GM12878 (cell line): Measurements from ENCODE around the gene ADM2. TPM values are rescaled to one million over a fixed set of nuclear protein-coding genes. Genes with fewer than 3 reads are reported as not detected.

Experiments used
- ATAC-seq: fragments of 200-7000 bp; cut with Tn5 transposase; 3 replicates; pipeline ENCODE4 v1.9.1; 2020; ENCODE audit warnings: mild to moderate bottlenecking, moderate library complexity
- BruUV-seq: library from RNA; stranded (reverse); fragments of 400-500 nt; replicated peaks from 2 replicates; lab custom pipeline; 2021; lab: Mats Ljungman, UMichigan
- CTCF ChIA-PET: fragments of 300-600 bp; sonication (Branson Sonifier 250); formaldehyde crosslinking; extraction: SDS; loops from one replicate; lab custom pipeline; 2021; ENCODE audit warnings: inconsistent platforms; lab: Yijun Ruan, JAX
- POLR2A ChIA-PET: fragments of 350-600 bp; formaldehyde crosslinking; extraction: SDS; loops from one replicate; lab custom pipeline; 2021; ENCODE audit warnings: inconsistent platforms; lab: Charles Lee
- RAD21 ChIA-PET: fragments of 300-600 bp; sonication (Branson Sonifier 250); formaldehyde crosslinking; loops from one replicate; lab custom pipeline; 2023; ENCODE audit warnings: antibody characterized with exemption; ENCODE audit not compliant: unreplicated experiment; lab: Charles Lee
- SMC1A ChIA-PET: fragments of 300-600 bp; sonication (Branson Sonifier 250); formaldehyde crosslinking; loops from one replicate; lab custom pipeline; 2023; ENCODE audit not compliant: unreplicated experiment, uncharacterized antibody; lab: Charles Lee
- DNase-seq: peaks from one replicate; pipeline ENCODE4 v3.0.0-alpha.2; 2011; ENCODE audit warnings: low read depth, low spot score
- FAIRE-seq: peaks from 3 replicates; lab custom pipeline; 2011; peaks lifted over from hg19 to GRCh38; lab: Jason Lieb, UNC
- H2AFZ ChIP-seq: 2 replicates; pipeline ENCODE4 v1.6.0; 2011; ENCODE audit warnings: low read depth, low read length, control low read depth; ENCODE audit not compliant: control insufficient read depth
- H3K27ac ChIP-seq: 2 replicates; pipeline ENCODE4 v1.5.1; 2011; ENCODE audit warnings: control low read depth; ENCODE audit not compliant: control insufficient read depth, insufficient read depth
- H3K27me3 ChIP-seq, 2 experiments: replicated peaks in 1 of 2; 2 replicates each; pipeline versions ENCODE4 v1.6.0 to v1.6.1; 2011; ENCODE audit warnings: low read length in 1 of 2; ENCODE audit not compliant: control insufficient read depth in 2 of 2, insufficient read depth in 2 of 2
- H3K36me3 ChIP-seq, 2 experiments: 2 replicates each; pipeline ENCODE4 v1.5.1; 2011; ENCODE audit warnings: low read length in 1 of 2; ENCODE audit not compliant: control insufficient read depth in 2 of 2, insufficient read depth in 2 of 2
- H3K4me1 ChIP-seq: 2 replicates; pipeline ENCODE4 v1.6.1; 2011; ENCODE audit warnings: mild to moderate bottlenecking, low read length, moderate library complexity, mixed read lengths; ENCODE audit not compliant: control insufficient read depth, insufficient read depth
- H3K4me2 ChIP-seq: 2 replicates; pipeline ENCODE4 v1.6.0; 2011; ENCODE audit warnings: control low read depth; ENCODE audit not compliant: control insufficient read depth, insufficient read depth
- H3K4me3 ChIP-seq: fragments of 200-600 bp; sonication (generic); 2 replicates; pipeline ENCODE4 v1.5.1; 2016
- H3K79me2 ChIP-seq: 2 replicates; pipeline ENCODE4 v1.6.0; 2011; ENCODE audit warnings: low read length; ENCODE audit not compliant: control insufficient read depth, insufficient read depth
- H3K9ac ChIP-seq: 2 replicates; pipeline ENCODE4 v1.8.0; 2011; ENCODE audit warnings: low read length, control low read depth, mixed read lengths; ENCODE audit not compliant: control insufficient read depth, insufficient read depth
- H3K9me3 ChIP-seq: replicated peaks from 3 replicates; pipeline ENCODE4 v1.5.1; 2011; ENCODE audit warnings: mild to moderate bottlenecking, low read length; ENCODE audit not compliant: control insufficient read depth, insufficient read depth
- H4K20me1 ChIP-seq: 2 replicates; pipeline ENCODE4 v1.6.0; 2011; ENCODE audit not compliant: control insufficient read depth, insufficient read depth
- CREB1 ChIP-seq: IDR thresholded peaks from 2 replicates; pipeline ENCODE4 v1.6.1; 2012; ENCODE audit warnings: low read depth, mild to moderate bottlenecking, inconsistent platforms
- MEF2B ChIP-seq: fragments of 450-650 bp; IDR thresholded peaks from 2 replicates; pipeline ENCODE4 v1.6.1; 2018; ENCODE audit warnings: mild to moderate bottlenecking, moderate library complexity; ENCODE audit not compliant: partially characterized antibody, poor library complexity, severe bottlenecking
- NFXL1 ChIP-seq: fragments of 450-650 bp; IDR thresholded peaks from 2 replicates; pipeline ENCODE4 v1.6.1; 2017; ENCODE audit warnings: antibody characterized with exemption, mild to moderate bottlenecking, borderline replicate concordance
- POLR2AphosphoS5 ChIP-seq: IDR thresholded peaks from 2 replicates; pipeline ENCODE4 v1.6.1; 2011; ENCODE audit warnings: mild to moderate bottlenecking, low read length, inconsistent platforms
- POU2F2 ChIP-seq: IDR thresholded peaks from 3 replicates; pipeline ENCODE4 v1.6.1; 2011; ENCODE audit warnings: low read depth, mild to moderate bottlenecking, low read length, borderline replicate concordance
- RELA ChIP-seq: fragments of 450-650 bp; IDR thresholded peaks from 2 replicates; pipeline ENCODE4 v1.8.0; 2014; ENCODE audit warnings: borderline replicate concordance; ENCODE audit not compliant: partially characterized antibody
- SRF ChIP-seq, 2 experiments: IDR thresholded peaks; 2 replicates each; pipeline ENCODE4 v1.6.1; 2011; ENCODE audit warnings: low read depth in 2 of 2, low read length in 2 of 2, mild to moderate bottlenecking in 1 of 2, moderate library complexity in 1 of 2
- SUPT20H ChIP-seq: IDR thresholded peaks from 2 replicates; pipeline ENCODE4 v1.6.1; 2011; ENCODE audit warnings: low read depth, mild to moderate bottlenecking, low read length, moderate library complexity, borderline replicate concordance; ENCODE audit not compliant: control insufficient read depth
- ZBED1 ChIP-seq: IDR thresholded peaks from 2 replicates; pipeline ENCODE4 v1.6.1; 2016; ENCODE audit warnings: borderline replicate concordance
- ZNF384 ChIP-seq: IDR thresholded peaks from 2 replicates; pipeline ENCODE4 v1.6.1; 2012; ENCODE audit warnings: low read depth, mild to moderate bottlenecking, low read length, improper control_type of control experiment, borderline replicate concordance
- WGBS: methylation state at CpG from one replicate; pipeline ENCODE4 v1.1.6; 2016; ENCODE audit warnings: low lambda C conversion rate; ENCODE audit not compliant: insufficient replicate concordance, insufficient coverage; ENCODE audit errors: missing lambda C conversion rate; 5-methylcytosine and 5-hydroxymethylcytosine counted together
- in situ Hi-C: fragments of 300-500 bp; cut with MboI; formaldehyde crosslinking; loops from 9 replicates; pipeline ENCODE4 v1.14.3; 2018; ENCODE audit warnings: mixed read lengths
- intact Hi-C: fragments of 100-400 bp; cut with micrococcal nuclease; formaldehyde crosslinking; loops from one replicate; pipeline ENCODE4 v1.14.2; 2022; ENCODE audit not compliant: unreplicated experiment
- polyA plus RNA-seq, 11 experiments: library from polyadenylated mRNA; depleted of rRNA in 4 of 11; unstranded in 6 of 11; stranded (reverse) in 5 of 11; fragments of >200 nt; fragmentation: Nextera tagmentation in 4 of 11; fragmentation: Illumina TruSeq in 1 of 11; extraction: Ambion mirVana in 4 of 11; extraction: Trizol in 1 of 11; gene quantifications; 1 replicate in 1 of 11; 2 replicates in 10 of 11; pipeline versions ENCODE4 v1.2.1 to v1.2.3, GENCODE V29; 2011 to 2016; ENCODE audit warnings: inconsistent platforms in 2 of 11, missing spikeins in 2 of 11, low read depth in 1 of 11
- total RNA-seq, 4 experiments: library from RNA; depleted of rRNA in 3 of 4; stranded (reverse); fragments of >200 nt in 3 of 4; fragmentation: Illumina TruSeq in 1 of 4; extraction: Trizol in 1 of 4; gene quantifications; 2 replicates each; pipeline versions ENCODE4 v1.2.1 to v1.2.3, GENCODE V29; 2013 to 2021
- TF ChIP-seq, protein P1 (sequence below): fragments of 450-650 bp; IDR thresholded peaks from 2 replicates; pipeline ENCODE4 v1.6.1; 2016; ENCODE audit warnings: mild to moderate bottlenecking
- TF ChIP-seq, protein P2 (sequence below): IDR thresholded peaks from 2 replicates; pipeline ENCODE4 v1.6.1; 2012; ENCODE audit warnings: low read depth, low read length, improper control_type of control experiment
- TF ChIP-seq, protein P3 (sequence below): fragments of 450-650 bp; IDR thresholded peaks from 2 replicates; pipeline ENCODE4 v1.6.1; 2017; ENCODE audit warnings: mild to moderate bottlenecking

ADM2 gene
- total and polyA plus RNA-seq, 10 of the 15 experiments (the other 5 are each of a cell fraction or from before 2014, with no cell fraction given), result 0.02 to 0.33 (median 0.12) TPM; not detected in 2

DNA sequence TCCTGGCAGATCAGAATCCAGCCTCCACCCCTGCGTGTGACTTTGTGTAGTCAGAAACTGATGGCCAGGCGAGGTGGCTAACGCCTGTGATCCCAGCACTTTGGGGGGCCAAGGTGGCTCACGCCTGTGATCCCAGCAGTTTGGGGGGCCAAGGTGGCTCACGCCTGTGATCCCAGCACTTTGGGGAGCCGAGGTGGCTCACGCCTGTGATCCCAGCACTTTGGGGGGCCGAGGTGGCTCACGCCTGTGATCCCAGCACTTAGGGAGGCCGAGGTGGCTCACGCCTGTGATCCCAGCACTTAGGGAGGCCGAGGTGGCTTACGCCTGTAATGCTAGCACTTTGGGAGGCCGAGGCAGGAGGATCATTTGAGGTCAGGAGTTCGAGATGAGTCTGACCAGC, 31.8 kb downstream of the ADM2 start:
- TF ChIP-seq POU2F2 (no peak), NFXL1 (no peak), POLR2AphosphoS5 (no peak), MEF2B (no peak)
- TF ChIP-seq, protein P1, sequence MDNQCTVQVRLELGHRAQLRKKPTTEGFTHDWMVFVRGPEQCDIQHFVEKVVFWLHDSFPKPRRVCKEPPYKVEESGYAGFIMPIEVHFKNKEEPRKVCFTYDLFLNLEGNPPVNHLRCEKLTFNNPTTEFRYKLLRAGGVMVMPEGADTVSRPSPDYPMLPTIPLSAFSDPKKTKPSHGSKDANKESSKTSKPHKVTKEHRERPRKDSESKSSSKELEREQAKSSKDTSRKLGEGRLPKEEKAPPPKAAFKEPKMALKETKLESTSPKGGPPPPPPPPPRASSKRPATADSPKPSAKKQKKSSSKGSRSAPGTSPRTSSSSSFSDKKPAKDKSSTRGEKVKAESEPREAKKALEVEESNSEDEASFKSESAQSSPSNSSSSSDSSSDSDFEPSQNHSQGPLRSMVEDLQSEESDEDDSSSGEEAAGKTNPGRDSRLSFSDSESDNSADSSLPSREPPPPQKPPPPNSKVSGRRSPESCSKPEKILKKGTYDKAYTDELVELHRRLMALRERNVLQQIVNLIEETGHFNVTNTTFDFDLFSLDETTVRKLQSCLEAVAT, result no peak
- Histone ChIP-seq H3K27me3 (no peaks in the 10 kb centered on the region), H3K4me1 (peaks cover 5% of the 10 kb centered on the region), H4K20me1 (no peaks in the 10 kb centered on the region), H3K36me3 (peaks cover 5 to 15% of the 10 kb centered on the region in 2 experiments; a peak in 3 of 4 replicates), H2AFZ (no peak overlapping the region), H3K9ac (no peak overlapping the region), H3K79me2 (peaks cover 44% of the 10 kb centered on the region), H3K4me2 (no peak overlapping the region), H3K27ac (no peak overlapping the region), H3K4me3 (no peak overlapping the region), H3K9me3 (no peaks in the 10 kb centered on the region)
- POLR2A ChIA-PET, result interaction anchor here (7.2 kb wide), 1 partner anchor 11 kb away, joined by 84 read pairs; the partner anchor contains the start of gene SCO2
- in situ Hi-C loops (no loop called here), intact Hi-C loops (no loop called here)
- SMC1A ChIA-PET, result no interaction called here
- RAD21 ChIA-PET, result interaction anchor here (1.0 kb wide), 1 partner anchor 12 kb away, joined by 4 read pairs; the partner anchor contains the start of gene SCO2
- ATAC-seq, result no peak
- BruUV-seq, result no TSS peak
- 92% methylated on average over 15 of the region's 15 CpGs for WGBS
- CTCF ChIA-PET, result interaction anchor here (0.6 to 1.0 kb wide), 3 partner anchors 12 to 179 kb away, joined by 3 read pairs; partner anchors contain the start of gene SCO2
- FAIRE-seq, result no peak
- no peak for DNase-seq

DNA sequence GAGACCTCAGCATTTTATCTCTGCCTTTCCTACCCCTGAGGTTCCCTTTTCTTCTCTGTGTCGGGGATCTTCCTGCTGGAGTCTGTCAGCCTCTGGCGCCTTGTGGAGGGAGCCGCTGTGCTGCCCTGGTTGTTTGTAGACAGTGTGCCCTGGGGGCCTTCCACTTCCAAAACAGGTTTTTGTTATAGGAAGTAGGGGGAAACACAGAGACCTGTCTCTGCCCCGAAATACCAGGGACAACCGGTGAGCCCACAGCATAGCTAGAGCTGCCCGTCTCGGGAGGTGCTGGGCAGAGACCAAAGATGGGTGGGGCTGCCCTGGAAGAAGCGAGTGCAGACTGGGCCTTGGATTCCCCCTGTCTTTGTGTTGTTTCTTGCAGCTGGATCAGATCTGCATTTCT, 34.7 kb downstream of the ADM2 start:
- H3K27me3 ChIP-seq, result no peaks in the 10 kb centered on the region
- WGBS, result 94% methylated on average over 8 of the region's 8 CpGs
- ChIA-PET POLR2A (interaction anchor here (1.9 kb wide), 1 partner anchor 9 kb away, joined by 8 read pairs; the partner anchor contains the start of gene SCO2), SMC1A (no interaction called here), CTCF (no interaction called here), RAD21 (no interaction called here)
- H3K4me3 ChIP-seq, result no peak overlapping the region
- no TSS peak for BruUV-seq
- intact Hi-C loops (no loop called here), in situ Hi-C loops (no loop called here)
- no peaks in the 10 kb centered on the region; the same call in 1 of the 2 replicates for H3K4me1 ChIP-seq
- H4K20me1 ChIP-seq, result no peaks in the 10 kb centered on the region
- H3K36me3 ChIP-seq, result peaks cover 5 to 26% of the 10 kb centered on the region in 2 experiments; a peak in 3 of 4 replicates
- no peak overlapping the region for H3K9ac ChIP-seq
- no peak overlapping the region for H3K4me2 ChIP-seq
- FAIRE-seq, result no peak
- peaks cover 24% of the 10 kb centered on the region for H3K79me2 ChIP-seq
- no peaks in the 10 kb centered on the region for H3K9me3 ChIP-seq
- ATAC-seq, result no peak
- no peak overlapping the region for H3K27ac ChIP-seq
- DNase-seq, result no peak
- no peak overlapping the region for H2AFZ ChIP-seq
- TF ChIP-seq ZNF384 (no peak), RELA (no peak), SRF (IDR thresholded peaks at IDR 0.05; ENCODE audit: low read depth in 2 of 2, low read length in 2 of 2) (no peak), SUPT20H (no peak), CREB1 (no peak), ZBED1 (no peak)
- TF ChIP-seq, protein P2, sequence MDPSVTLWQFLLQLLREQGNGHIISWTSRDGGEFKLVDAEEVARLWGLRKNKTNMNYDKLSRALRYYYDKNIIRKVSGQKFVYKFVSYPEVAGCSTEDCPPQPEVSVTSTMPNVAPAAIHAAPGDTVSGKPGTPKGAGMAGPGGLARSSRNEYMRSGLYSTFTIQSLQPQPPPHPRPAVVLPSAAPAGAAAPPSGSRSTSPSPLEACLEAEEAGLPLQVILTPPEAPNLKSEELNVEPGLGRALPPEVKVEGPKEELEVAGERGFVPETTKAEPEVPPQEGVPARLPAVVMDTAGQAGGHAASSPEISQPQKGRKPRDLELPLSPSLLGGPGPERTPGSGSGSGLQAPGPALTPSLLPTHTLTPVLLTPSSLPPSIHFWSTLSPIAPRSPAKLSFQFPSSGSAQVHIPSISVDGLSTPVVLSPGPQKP, result no peak
- TF ChIP-seq, protein P3, sequence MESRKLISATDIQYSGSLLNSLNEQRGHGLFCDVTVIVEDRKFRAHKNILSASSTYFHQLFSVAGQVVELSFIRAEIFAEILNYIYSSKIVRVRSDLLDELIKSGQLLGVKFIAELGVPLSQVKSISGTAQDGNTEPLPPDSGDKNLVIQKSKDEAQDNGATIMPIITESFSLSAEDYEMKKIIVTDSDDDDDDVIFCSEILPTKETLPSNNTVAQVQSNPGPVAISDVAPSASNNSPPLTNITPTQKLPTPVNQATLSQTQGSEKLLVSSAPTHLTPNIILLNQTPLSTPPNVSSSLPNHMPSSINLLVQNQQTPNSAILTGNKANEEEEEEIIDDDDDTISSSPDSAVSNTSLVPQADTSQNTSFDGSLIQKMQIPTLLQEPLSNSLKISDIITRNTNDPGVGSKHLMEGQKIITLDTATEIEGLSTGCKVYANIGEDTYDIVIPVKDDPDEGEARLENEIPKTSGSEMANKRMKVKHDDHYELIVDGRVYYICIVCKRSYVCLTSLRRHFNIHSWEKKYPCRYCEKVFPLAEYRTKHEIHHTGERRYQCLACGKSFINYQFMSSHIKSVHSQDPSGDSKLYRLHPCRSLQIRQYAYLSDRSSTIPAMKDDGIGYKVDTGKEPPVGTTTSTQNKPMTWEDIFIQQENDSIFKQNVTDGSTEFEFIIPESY, result no peak
